NCI-H2171 (cell line): ENCODE results near the gene WDFY3.
"Not testable (repeated sequence)": the region's sequence is repeated elsewhere in the genome, so short reads cannot be mapped to it uniquely, and the experiment has no call there.

Experiments used
- DNase-seq: peaks from one replicate; lab custom pipeline; 2025; lab: John Stamatoyannopoulos, UW

WDFY3 gene

GRCh38 chr4:84852081-84852480 lies 114.4 kb downstream of the WDFY3 start:
- DNase-seq = no peak

- DNase-seq = no peak
Measured at GRCh38 chr4:84849051-84849640, 117.3 kb downstream of the WDFY3 start.

- DNase-seq = no peak
Measured at GRCh38 chr4:84848432-84848831, 118.1 kb downstream of the WDFY3 start.

GRCh38 chr4:84847978-84848377 lies 118.5 kb downstream of the WDFY3 start:
- DNase-seq = no peak

GRCh38 chr4:84846985-84847384 lies 119.5 kb downstream of the WDFY3 start:
- DNase-seq = no peak

GRCh38 chr4:84841435-84841834 lies 125.1 kb downstream of the WDFY3 start:
- DNase-seq = no peak

GRCh38 chr4:84837751-84838150 lies 128.7 kb downstream of the WDFY3 start:
- DNase-seq = no peak

GRCh38 chr4:84829633-84830032 lies 136.9 kb downstream of the WDFY3 start:
- DNase-seq = not testable (repeated sequence)

- peak; percentile 19 for DNase-seq
Measured at GRCh38 chr4:84826681-84827080, 139.8 kb downstream of the WDFY3 start.

- DNase-seq = no peak
Measured at GRCh38 chr4:84825701-84826341, 140.7 kb downstream of the WDFY3 start.

- no peak for DNase-seq
Measured at GRCh38 chr4:84821064-84821463, 145.4 kb downstream of the WDFY3 start.

- DNase-seq = no peak
Measured at GRCh38 chr4:84814094-84814750, 152.3 kb downstream of the WDFY3 start.

GRCh38 chr4:84809946-84810345 lies 156.5 kb downstream of the WDFY3 start:
- no peak for DNase-seq

GRCh38 chr4:84808332-84808731 lies 158.2 kb downstream of the WDFY3 start:
- no peak for DNase-seq

- not testable (repeated sequence) for DNase-seq
Measured at GRCh38 chr4:84806541-84806940, 159.9 kb downstream of the WDFY3 start.

GRCh38 chr4:84804136-84804535 lies 162.4 kb downstream of the WDFY3 start:
- no peak for DNase-seq

- no peak for DNase-seq
Measured at GRCh38 chr4:84803720-84804119, 162.8 kb downstream of the WDFY3 start.

- no peak for DNase-seq
Measured at GRCh38 chr4:84803116-84803515, 163.4 kb downstream of the WDFY3 start.

GRCh38 chr4:84800256-84800655 lies 166.2 kb downstream of the WDFY3 start:
- DNase-seq = no peak

GRCh38 chr4:84799318-84799717 lies 167.2 kb downstream of the WDFY3 start:
- no peak for DNase-seq

GRCh38 chr4:84796394-84796793 lies 170.1 kb downstream of the WDFY3 start:
- DNase-seq = no peak

- DNase-seq = no peak
Measured at GRCh38 chr4:84792366-84793301, 173.9 kb downstream of the WDFY3 start.
